H1 (cell line): Measurements from ENCODE around the gene ARHGEF6. TPM values are rescaled to one million over a fixed set of nuclear protein-coding genes. Genes with fewer than 3 reads are reported as not detected.

Source experiments
- MAFK ChIP-seq: IDR thresholded peaks from 2 replicates; pipeline ENCODE4 v1.6.1; 2012; ENCODE audit warnings: low read depth, mild to moderate bottlenecking, improper control_type of control experiment, low read length
- TCF12 ChIP-seq: IDR thresholded peaks from 2 replicates; pipeline ENCODE4 v1.6.1; 2011; ENCODE audit warnings: low read depth, mild to moderate bottlenecking, low read length
- YY1 ChIP-seq: IDR thresholded peaks from 2 replicates; pipeline ENCODE4 v1.6.1; 2011; ENCODE audit warnings: low read depth, mild to moderate bottlenecking, low read length
- polyA plus RNA-seq, 7 experiments: library from polyadenylated mRNA; depleted of rRNA in 3 of 7; stranded (reverse) in 5 of 7; unstranded in 2 of 7; fragments of >200 nt in 5 of 7; fragments of 200-250 nt in 2 of 7; gene quantifications; 1 replicate in 5 of 7; 2 replicates in 1 of 7; 4 replicates in 1 of 7; pipeline versions ENCODE4 v1.2.1 to v1.2.3, GENCODE V29; 2011 to 2013; ENCODE audit warnings: missing spikeins in 2 of 7, mixed read lengths in 2 of 7
- total RNA-seq: library from RNA; stranded (reverse); fragmentation: NEBNext Ultra II Directional; extraction: Animal tissue kit (Norgen Biotek cat#: 25700); gene quantifications from 2 replicates; pipeline ENCODE4 v1.2.1, GENCODE V29; 2021

Gene ARHGEF6
- total and polyA plus RNA-seq, 2 of the 8 experiments (the other 6 are each of a cell fraction or from before 2014, with no cell fraction given) = 3.6 to 3.7 TPM

DNA sequence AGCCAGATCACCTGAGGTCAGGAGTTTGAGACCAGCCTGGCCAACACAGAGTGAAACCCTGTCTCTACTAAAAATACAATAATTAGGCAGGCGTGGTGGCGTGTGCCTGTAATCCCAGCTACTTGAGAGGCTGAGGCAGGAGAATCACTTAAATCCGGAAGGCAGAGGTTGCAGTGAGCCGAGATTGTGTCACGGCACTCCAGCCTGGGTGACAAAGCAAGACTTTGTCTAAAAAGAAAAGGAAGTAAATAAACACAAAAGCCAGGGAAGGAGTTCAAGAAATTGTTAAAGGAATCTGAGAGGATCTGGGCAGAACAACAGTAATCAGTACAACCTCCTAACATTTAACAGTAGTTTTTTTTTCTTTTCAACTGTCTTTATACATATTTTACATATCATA is 48.7 kb upstream of the ARHGEF6 start (continued):
- TF ChIP-seq YY1 = no peak
- no peak for TF ChIP-seq TCF12
- TF ChIP-seq MAFK = no peak
